ENCODE data around the gene GALK2.
"Not testable (repeated sequence)": the region's sequence is repeated elsewhere in the genome, so short reads cannot be mapped to it uniquely, and the experiment has no call there.

Gene GALK2

DNA sequence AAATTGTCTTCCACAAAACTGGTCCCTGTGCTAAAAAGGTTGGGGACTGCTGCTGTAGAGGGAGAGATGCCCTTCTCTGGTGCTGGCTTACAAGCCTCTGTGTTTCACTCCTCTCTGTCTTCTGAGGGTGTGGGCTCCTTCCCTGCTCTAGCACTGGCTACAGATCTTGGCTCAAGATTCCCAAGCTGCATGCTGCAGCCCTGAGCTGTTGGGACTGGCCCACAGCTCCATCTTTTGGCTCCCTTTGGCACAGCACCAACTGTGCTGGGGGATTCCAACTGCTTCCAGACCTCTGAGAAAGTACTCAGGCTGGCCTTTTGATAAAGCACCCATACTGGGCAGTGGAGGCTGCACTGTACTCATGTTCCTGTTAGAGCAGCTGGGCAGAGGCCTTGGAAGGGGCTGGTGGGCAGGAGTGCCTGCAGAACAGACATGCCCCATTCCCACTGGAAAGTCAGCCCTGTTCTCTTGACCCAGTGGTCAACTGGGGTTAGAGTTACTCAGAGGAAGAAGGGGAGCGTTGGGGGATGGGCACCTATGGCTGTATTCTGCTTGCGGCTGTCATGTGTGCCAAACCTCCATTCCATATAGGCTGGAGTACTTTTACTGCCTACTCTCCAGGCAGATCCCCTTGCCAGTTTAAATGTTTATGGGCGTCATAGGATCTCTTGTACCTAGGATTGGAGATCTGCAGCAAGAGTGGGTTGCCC lies 55.7 kb downstream of the GALK2 start:
- DNase-seq = no peak

DNA sequence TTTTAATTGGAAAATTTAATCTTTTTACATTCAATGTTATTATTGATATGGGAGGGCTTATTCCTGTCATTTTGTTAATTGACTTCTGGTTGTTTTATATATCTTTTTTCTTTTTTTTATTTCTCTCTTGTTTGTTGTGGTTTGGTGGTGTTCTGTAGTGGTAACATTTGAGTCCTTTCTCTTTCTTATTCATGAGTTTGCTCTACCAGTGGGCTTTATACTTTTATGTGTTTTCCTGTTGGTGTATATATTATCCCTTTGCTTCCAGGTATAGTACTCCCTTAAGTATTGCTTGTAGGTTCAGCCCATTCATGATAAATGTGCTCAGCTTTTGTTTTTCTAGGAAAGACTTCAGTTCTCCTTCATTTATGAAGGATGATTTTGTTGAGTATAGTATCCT lies 57.6 kb downstream of the GALK2 start:
- DNase-seq = no peak

GRCh38 chr15:49229922-49230321 lies 59.9 kb downstream of the GALK2 start:
- DNase-seq = no peak

DNA sequence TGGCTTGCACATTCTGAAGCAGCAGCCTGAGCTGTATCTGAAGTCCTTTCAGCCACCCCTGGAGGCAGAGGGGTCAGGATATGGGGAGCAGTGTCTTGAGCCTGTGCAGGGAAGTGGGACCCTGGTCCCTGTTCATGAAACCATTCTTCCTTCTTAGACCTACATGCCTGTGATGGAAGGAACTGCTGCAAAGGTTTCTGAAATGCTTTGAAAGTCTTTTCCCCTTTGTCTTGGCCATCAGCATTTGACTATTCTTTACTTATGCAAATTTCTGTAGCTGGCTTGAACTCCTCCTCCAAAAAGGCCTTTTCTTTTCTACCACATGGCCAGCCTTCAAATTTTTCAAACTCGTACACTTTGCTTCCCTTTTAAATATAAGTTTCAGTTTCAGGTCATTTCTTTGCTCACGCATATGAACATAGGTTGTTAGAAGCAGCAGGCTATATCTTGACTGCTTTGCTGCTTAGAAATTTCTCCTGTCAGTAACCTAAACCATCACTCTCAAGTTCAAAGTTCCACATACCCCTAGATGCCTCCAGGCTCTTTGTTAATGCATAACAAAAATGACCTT lies 62.3 kb downstream of the GALK2 start:
- DNase-seq = no peak

DNA sequence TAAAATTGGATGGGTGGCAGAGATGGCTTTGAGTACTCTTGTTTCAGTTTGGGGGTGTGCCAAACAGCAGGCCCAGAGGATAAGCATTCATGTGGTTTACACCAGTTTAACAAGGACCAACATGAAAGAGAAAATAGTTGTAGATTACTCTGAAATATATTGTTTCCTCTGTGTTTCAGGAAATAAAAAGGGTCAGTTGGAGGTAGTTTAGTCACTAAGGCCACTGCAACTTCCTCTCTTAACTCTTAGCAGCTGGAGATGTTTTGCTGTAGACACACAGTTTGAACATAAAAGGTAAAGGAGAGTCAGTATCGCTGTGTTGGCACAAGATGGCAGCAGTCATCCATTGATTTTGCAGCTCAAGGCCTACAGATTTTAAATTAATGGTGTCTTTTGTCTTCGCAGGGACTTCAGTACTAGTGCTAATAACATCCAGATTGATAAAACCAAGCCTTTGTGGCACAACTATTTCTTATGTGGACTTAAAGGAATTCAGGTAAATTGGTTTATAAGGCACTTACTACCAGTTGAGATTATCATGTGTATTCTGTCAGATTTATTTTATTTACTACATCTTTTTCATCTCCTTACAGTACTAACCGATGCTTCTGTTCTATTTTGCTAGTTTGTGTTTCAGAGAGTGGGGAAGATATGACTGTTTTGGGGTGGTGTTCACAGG lies 65.5 kb downstream of the GALK2 start:
- DNase-seq = peak; percentile 47

DNA sequence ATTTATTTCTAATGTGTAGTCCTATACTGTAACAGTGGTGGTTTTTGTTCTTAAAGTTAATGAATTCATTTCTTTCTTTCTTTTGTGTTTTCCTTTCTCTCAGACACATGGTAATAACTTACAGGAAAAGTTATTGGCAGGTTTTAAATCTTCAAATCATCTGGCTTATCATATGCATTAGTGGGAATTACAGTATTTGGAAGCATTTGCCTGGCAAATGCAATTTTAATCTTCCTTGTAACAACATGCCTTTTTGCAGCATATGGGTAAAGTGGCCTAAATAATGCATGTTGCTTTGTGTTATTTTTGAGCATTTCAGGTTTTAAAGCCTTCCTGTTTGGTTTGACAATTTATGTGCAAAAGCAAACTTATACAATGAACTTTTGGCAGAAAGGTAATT lies 66.8 kb downstream of the GALK2 start:
- no peak for DNase-seq

DNA sequence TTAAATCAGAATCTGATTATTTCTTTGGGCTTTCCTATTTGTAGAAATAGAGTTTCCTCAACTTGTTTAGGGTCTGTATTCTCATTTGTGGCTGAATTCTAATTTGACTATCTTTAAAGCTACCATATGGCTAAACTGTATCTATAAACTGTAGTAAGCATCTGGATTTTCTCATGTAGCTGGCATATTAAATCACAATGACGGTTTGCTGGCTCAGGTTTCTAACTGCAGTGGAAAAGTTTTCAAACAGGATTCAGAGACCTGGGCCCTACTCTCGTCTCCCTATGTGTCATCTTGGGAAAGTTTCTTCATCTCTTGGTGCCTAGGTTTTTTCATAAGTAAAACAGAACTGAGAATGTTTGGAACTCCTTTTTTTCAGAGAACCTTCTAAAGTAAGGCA lies 68.3 kb downstream of the GALK2 start:
- no peak for DNase-seq

GRCh38 chr15:49239105-49239504 lies 69.1 kb downstream of the GALK2 start:
- DNase-seq = no peak

DNA sequence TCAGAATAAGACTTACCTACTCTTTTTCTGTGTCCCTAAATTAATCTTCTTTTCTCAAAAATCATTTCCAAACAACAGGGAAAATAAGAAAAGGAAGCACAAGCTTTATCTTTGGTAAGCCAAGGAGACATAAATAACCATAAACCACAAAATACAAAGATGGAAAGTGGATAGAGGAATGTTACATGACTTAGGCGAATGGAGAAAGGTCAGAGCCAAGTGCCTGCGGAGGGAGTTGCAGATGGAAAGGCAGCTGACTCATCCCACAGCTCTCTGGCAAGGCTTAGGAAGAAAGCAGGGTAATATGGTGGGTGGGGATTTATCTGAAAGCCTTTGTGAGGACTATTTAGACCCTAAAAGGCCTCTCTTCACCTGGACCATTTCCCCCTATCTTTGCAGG lies 72.8 kb downstream of the GALK2 start:
- DNase-seq = no peak

GRCh38 chr15:49247556-49248110 lies 77.6 kb downstream of the GALK2 start:
- no peak for DNase-seq

- DNase-seq = no peak
These were observed 78.2 kb downstream of the GALK2 start for GRCh38 chr15:49248291-49248690.

- no peak for DNase-seq
These were observed 86.1 kb downstream of the GALK2 start for GRCh38 chr15:49255966-49256759.

DNA sequence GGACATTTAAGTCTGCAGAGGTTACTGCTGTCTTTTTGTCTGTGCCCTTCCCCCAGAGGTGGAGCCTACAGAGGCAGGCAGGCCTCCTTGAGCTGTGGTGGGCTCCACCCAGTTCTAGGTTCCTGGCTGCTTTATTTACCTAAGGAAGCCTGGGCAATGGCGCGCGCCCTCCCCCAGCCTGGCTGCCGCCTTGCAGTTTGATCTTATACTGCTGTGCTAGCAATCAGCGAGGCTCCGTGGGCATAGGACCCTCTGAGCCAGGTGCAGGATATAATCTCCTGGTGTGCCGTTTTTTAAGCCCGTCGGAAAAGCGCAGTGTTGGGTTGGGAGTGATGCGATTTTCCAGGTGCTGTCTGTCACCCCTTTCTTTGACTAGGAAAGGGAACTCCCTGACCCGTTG lies 95.1 kb downstream of the GALK2 start:
- not testable (repeated sequence) for DNase-seq

GRCh38 chr15:49265911-49266310 lies 95.9 kb downstream of the GALK2 start:
- no peak for DNase-seq

- no peak for DNase-seq
These were observed 100.7 kb downstream of the GALK2 start for GRCh38 chr15:49270541-49271421.

GRCh38 chr15:49273734-49274318 lies 103.8 kb downstream of the GALK2 start:
- no peak for DNase-seq

GRCh38 chr15:49278751-49279150 lies 108.7 kb downstream of the GALK2 start:
- DNase-seq = no peak

DNA sequence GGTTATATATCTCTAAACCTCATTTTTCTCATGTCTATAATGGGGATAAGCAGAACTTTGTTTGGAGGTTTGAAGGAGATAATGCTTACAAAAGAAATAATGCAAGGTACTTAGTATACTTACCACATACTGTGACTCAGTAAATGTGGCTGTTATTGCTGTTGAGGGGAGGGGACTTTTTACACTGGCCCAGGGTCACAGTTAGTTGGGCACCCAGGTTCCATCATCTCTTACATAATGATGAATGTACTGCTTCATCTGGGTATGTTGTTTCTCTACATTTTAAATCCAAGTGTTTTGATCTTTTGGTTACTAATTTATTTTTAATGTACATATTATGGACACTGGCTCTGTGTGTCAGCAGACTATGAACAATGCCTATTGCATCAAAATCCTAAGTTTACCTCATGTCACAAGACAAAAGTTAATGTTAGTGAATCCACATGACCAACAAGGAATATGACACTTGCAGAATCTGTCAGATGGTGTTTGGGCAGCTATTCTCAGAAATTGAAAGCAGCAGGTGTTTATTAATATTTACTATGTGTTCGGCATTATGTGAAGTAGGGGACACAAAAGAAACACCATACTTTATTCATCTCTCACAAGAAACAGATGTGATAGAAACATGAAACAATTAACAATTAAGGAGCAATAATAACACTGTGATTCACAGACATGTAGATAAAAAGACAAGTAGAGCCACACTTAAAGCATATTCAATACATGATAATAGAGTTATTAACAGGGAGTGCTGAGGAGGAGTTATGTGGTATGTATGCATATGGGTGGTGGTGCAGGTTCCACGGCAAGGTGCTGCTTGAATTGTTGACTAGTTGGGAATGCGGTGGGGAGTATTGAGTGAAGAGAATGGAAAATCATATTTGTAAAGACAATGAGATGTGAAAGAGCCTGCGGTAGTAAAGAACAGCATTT lies 109.7 kb downstream of the GALK2 start:
- no peak for DNase-seq

DNA sequence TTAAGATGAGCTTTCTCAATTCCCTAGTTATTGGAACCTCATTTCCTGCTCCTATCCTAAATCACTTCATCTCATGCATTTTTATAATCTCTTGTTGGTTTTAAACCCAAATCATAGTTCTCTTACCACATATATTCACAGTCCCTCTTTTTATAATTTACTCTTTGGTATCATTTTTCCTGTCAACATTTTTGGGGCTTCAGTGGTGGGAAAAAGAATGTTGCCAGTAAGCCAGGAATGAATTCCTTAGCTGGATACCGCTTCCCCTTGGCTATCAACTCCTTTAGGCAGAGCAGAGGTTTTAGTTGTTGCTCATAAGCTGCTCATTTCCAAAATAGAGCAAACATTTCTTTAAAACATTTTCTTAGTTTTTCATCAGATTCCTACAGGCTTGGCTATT lies 112.3 kb downstream of the GALK2 start:
- no peak for DNase-seq

- no peak for DNase-seq
These were observed 116.8 kb downstream of the GALK2 start for GRCh38 chr15:49286649-49287404.

Data from activated CD4-positive, alpha-beta T cell treated with anti-CD3 and anti-CD28 coated beads for 48 hours (primary cell).